Measurements from ENCODE around the gene LRRN1. TPM values are rescaled to one million over a fixed set of nuclear protein-coding genes. Genes with fewer than 3 reads are reported as not detected.

The LRRN1 gene
- total RNA-seq (2021), result 0.57 and 0.65 TPM in 2 replicates
- percentile 21 among the genes with signal in this experiment for Bru-seq, nascent RNA
- percentile 33 among the genes with signal in this experiment for BruChase-seq, experiment 1, labeled RNA remaining after a 2-hour chase
- percentile 26 among the genes with signal in this experiment for BruChase-seq, experiment 2, labeled RNA remaining after a 6-hour chase
- long read RNA-seq, partial matches to known transcripts, result 0 of 3 reads
- long read RNA-seq, other reads (novel, unspliced or antisense), result 3 of 3 reads

DNA sequence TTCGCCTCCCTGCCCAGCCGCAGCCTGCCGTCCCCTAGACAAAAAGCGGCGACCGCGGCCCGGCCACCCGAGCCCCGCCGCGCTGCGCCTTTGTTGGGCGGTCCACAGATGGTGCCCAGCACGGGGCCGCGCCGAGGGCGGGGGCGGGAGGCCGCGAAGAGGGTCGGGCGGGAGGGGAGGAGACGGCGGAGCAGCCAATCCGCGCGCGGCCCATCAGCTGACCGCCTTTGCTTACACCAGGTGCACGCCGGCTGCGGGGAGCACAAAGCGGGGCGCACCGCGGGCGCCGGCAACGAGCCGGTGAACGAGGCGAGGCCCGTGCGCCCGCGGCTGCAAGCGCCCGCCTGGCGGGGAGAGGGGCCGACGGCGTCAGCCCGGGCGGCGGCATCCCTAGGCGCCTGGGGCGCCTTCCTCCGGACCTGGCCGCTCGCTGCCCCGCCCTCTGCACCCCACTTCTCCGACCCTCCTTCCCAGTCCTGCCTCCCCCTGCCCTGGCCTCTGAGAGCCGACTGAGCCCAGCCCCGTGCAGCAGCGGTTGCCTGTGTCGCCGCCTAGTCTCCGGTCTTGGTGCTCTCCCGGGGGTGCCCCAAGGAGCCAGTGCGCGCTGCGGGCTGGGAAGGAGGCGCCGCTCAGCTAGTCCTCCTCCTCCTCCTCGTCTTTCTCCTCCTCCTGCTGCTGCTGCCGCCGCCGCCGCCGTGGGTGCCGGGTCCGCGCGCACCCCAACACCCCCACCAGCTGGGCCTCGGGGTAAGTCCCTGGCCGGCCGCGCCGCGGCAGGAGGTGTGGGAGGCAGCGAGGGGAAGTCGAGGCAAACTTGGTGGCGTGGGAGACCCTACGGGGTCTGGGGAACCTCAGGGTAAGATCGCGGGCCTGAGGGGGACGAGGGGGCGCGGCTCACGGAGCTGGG, at the start of gene LRRN1:
LRRN1 (plus strand) TSS at position 259 of the 907 bp plus-strand sequence. CDS start 45,211 bp downstream, outside the sequence.
- Histone ChIP-seq H2AFZ (no peak within 1 kb of the TSS), H3K79me2 (ENCODE audit: low read depth) (no peaks in the 10 kb centered on the region), H3K36me3 (ENCODE audit: low read depth) (no peaks in the 10 kb centered on the region), H3K27ac (no peak within 1 kb of the TSS), H3K4me3 (no peak within 1 kb of the TSS), H3K4me2 (no peak within 1 kb of the TSS), H3K4me1 (replicated peaks; ENCODE audit: insufficient read depth) (no peaks in the 10 kb centered on the region), H3K27me3 (ENCODE audit: insufficient read depth, low read depth) (no peaks in the 10 kb centered on the region), H4K20me1 (ENCODE audit: insufficient read depth) (no peaks in the 10 kb centered on the region), H3F3A (ENCODE audit: insufficient read depth, low read depth) (no peaks in the 10 kb centered on the region), H3K9me3 (ENCODE audit: insufficient read depth, low read depth) (no peaks in the 10 kb centered on the region), H3K9me2 (ENCODE audit: insufficient read depth) (no peaks in the 10 kb centered on the region)
- ChIA-PET POLR2A (ENCODE audit: unreplicated experiment) (no interaction called here), CTCF (no interaction called here)
- no TSS peak for BruUV-seq (replicated peaks)
- intact Hi-C loops (cut with micrococcal nuclease; ENCODE audit: unreplicated experiment), result no loop called here
- peak in 1 of 2 experiments; percentile 20 for DNase-seq
- TF ChIP-seq, protein P1, sequence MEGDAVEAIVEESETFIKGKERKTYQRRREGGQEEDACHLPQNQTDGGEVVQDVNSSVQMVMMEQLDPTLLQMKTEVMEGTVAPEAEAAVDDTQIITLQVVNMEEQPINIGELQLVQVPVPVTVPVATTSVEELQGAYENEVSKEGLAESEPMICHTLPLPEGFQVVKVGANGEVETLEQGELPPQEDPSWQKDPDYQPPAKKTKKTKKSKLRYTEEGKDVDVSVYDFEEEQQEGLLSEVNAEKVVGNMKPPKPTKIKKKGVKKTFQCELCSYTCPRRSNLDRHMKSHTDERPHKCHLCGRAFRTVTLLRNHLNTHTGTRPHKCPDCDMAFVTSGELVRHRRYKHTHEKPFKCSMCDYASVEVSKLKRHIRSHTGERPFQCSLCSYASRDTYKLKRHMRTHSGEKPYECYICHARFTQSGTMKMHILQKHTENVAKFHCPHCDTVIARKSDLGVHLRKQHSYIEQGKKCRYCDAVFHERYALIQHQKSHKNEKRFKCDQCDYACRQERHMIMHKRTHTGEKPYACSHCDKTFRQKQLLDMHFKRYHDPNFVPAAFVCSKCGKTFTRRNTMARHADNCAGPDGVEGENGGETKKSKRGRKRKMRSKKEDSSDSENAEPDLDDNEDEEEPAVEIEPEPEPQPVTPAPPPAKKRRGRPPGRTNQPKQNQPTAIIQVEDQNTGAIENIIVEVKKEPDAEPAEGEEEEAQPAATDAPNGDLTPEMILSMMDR (conservative IDR thresholded peaks at IDR 0.05), result no peak
- TF ChIP-seq EZH2 (IDR thresholded peaks at IDR 0.05; ENCODE audit: low read depth), result no peak

DNA sequence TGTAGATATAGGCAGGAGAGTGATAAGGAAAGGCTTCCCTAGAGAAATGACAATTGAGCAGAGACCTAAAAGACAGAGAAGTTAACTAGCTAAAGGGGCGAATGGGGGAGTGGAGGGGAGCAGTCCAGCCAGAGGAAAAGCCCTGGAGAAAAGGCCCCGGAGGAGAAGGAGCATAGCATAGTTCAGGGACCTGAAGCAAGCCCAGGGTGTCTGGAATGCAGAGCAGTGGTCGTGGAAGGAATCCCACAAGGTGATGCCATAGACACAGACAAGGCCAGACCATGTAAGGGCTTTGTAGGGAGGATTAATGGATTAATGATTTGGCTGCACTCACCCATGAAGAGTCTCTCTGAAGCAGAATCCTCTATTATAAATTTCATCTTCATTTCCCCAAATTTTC, 45.8 kb upstream of the LRRN1 start:
- Histone ChIP-seq H3F3A (ENCODE audit: insufficient read depth, low read depth) (no peaks in the 10 kb centered on the region), H3K79me2 (ENCODE audit: low read depth) (no peaks in the 10 kb centered on the region), H3K27ac (no peak overlapping the region), H3K4me2 (no peak overlapping the region), H2AFZ (no peak overlapping the region), H3K4me3 (no peak overlapping the region), H3K27me3 (ENCODE audit: insufficient read depth, low read depth) (no peaks in the 10 kb centered on the region), H4K20me1 (ENCODE audit: insufficient read depth) (no peaks in the 10 kb centered on the region), H3K9me2 (ENCODE audit: insufficient read depth) (no peaks in the 10 kb centered on the region), H3K9me3 (ENCODE audit: insufficient read depth, low read depth) (no peaks in the 10 kb centered on the region), H3K4me1 (replicated peaks; ENCODE audit: insufficient read depth) (no peaks in the 10 kb centered on the region), H3K36me3 (ENCODE audit: low read depth) (no peaks in the 10 kb centered on the region)
- TF ChIP-seq, protein P1 (conservative IDR thresholded peaks at IDR 0.05), result no peak
- no peak for TF ChIP-seq EZH2 (IDR thresholded peaks at IDR 0.05; ENCODE audit: low read depth)
- BruUV-seq (replicated peaks), result no TSS peak
- POLR2A ChIA-PET (ENCODE audit: unreplicated experiment), result no interaction called here
- intact Hi-C loops (cut with micrococcal nuclease; ENCODE audit: unreplicated experiment), result no loop called here
- CTCF ChIA-PET, result no interaction called here
- DNase-seq, result no peak

DNA sequence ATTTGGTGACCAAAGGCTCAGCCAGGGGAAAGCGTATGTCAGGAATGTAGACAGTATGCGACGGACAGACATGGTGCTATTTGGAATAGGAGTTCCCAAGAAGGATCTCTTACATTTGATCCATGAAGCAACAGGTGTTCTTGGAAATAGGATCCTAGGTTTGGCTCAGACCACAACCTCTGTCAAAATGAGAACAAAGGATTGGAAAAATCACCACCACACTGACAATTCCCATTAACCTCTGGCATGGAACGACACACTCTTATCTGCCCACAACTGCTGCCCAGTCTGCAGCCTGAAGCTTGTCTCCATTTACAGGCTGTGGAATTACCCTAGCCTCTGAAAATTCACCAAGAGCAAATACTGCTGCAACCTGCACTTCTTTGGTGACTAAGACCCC, 33.6 kb upstream of the LRRN1 start:
- no peaks in the 10 kb centered on the region for H3K9me2 ChIP-seq (ENCODE audit: insufficient read depth)
- H3K79me2 ChIP-seq (ENCODE audit: low read depth), result no peaks in the 10 kb centered on the region
- H4K20me1 ChIP-seq (ENCODE audit: insufficient read depth), result no peaks in the 10 kb centered on the region
- BruUV-seq (replicated peaks), result no TSS peak
- H2AFZ ChIP-seq, result no peak overlapping the region
- no peaks in the 10 kb centered on the region for H3K9me3 ChIP-seq (ENCODE audit: insufficient read depth, low read depth)
- H3F3A ChIP-seq (ENCODE audit: insufficient read depth, low read depth), result no peaks in the 10 kb centered on the region
- H3K4me1 ChIP-seq (replicated peaks; ENCODE audit: insufficient read depth), result no peaks in the 10 kb centered on the region
- intact Hi-C loops (cut with micrococcal nuclease; ENCODE audit: unreplicated experiment), result no loop called here
- H3K27ac ChIP-seq, result no peak overlapping the region
- POLR2A ChIA-PET (ENCODE audit: unreplicated experiment), result no interaction called here
- no peaks in the 10 kb centered on the region for H3K27me3 ChIP-seq (ENCODE audit: insufficient read depth, low read depth)
- no peak overlapping the region for H3K4me2 ChIP-seq
- no peak for DNase-seq
- CTCF ChIA-PET, result no interaction called here
- TF ChIP-seq EZH2 (IDR thresholded peaks at IDR 0.05; ENCODE audit: low read depth), result no peak
- TF ChIP-seq, protein P1 (conservative IDR thresholded peaks at IDR 0.05), result no peak
- no peaks in the 10 kb centered on the region for H3K36me3 ChIP-seq (ENCODE audit: low read depth)
- H3K4me3 ChIP-seq, result no peak overlapping the region

Measured in PC-9 (cell line).